Measurements from ENCODE around the gene VRK2.

VRK2 gene

DNA sequence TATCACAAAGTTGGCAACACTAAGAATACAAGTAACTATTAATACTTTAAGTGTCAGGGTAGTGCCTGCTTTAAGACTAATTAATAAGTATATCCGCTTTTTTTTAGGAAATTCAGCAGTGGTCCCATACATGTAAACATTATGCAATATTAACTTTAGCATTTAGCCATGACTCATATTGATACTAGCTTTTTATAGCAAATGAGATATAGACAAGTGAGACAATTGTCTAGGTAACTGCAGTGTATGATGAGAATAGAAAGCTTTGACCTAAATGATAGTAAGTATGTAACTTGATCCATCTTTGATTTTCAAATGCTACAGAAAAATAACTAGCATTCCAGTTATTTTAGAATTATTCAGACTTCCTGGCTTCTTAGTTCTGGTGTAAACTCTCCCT lies 27.4 kb upstream of the VRK2 start:
- Histone ChIP-seq H3K9me3 (ENCODE audit: control insufficient read depth, low read length) (no peaks in the 10 kb centered on the region), H3K4me3 (ENCODE audit: low read depth, low read length) (no peak overlapping the region), H3K9ac (no peak overlapping the region), H3K36me3 (ENCODE audit: control insufficient read depth, insufficient read depth, low read length) (no peaks in the 10 kb centered on the region), H3K27me3 (ENCODE audit: control insufficient read depth, insufficient read depth, low read length) (no peaks in the 10 kb centered on the region), H3K4me1 (no peaks in the 10 kb centered on the region), H2AFZ (no peak overlapping the region), H3K4me2 (ENCODE audit: low read length) (no peak overlapping the region), H3K27ac (no peak overlapping the region), H3K79me2 (no peaks in the 10 kb centered on the region)
- TF ChIP-seq, protein P1, sequence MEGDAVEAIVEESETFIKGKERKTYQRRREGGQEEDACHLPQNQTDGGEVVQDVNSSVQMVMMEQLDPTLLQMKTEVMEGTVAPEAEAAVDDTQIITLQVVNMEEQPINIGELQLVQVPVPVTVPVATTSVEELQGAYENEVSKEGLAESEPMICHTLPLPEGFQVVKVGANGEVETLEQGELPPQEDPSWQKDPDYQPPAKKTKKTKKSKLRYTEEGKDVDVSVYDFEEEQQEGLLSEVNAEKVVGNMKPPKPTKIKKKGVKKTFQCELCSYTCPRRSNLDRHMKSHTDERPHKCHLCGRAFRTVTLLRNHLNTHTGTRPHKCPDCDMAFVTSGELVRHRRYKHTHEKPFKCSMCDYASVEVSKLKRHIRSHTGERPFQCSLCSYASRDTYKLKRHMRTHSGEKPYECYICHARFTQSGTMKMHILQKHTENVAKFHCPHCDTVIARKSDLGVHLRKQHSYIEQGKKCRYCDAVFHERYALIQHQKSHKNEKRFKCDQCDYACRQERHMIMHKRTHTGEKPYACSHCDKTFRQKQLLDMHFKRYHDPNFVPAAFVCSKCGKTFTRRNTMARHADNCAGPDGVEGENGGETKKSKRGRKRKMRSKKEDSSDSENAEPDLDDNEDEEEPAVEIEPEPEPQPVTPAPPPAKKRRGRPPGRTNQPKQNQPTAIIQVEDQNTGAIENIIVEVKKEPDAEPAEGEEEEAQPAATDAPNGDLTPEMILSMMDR (IDR thresholded peaks at IDR 0.05), result no peak

DNA sequence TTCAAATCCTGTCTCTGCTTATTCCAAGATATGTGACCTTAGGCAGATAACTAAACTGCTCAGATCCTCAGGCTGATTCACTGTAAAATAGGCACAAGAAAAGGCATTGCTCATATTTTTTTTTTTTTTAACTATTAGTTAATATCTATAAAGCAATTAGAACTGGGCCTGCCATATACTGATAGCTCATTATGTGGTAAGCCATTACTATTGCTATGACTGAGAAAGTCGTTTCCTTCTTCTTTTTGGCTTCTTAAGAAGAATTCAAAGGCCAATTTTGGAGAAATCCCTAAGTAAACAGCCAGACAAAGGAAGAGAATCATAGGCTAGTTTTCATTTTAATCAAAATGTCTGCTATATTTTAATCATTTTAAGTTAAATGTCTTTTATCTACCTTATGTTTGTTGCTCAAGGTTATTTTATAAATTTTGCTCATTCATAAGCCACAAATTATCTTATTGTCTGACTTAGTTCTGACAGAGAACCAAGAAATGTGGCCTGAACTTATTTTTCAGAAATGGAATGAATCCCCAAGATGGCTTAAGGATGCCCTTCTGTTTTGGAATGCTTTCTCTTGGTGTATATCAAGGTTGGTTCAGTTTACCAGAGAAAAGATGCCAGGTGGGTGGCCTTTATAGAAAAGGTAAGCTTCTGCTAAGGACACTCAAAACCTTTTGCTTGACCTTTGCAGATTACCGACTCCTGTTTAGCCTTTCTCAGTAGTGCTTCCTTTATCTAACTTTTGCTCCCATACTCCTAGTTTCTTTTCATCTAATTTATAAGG lies 21.3 kb upstream of the VRK2 start:
- H3K4me3 ChIP-seq (ENCODE audit: low read depth, low read length), result no peak overlapping the region
- H2AFZ ChIP-seq, result no peak overlapping the region
- no peak overlapping the region for H3K4me2 ChIP-seq (ENCODE audit: low read length)
- H3K79me2 ChIP-seq, result no peaks in the 10 kb centered on the region
- no peak overlapping the region for H3K27ac ChIP-seq
- H3K36me3 ChIP-seq (ENCODE audit: control insufficient read depth, insufficient read depth, low read length), result no peaks in the 10 kb centered on the region
- no peaks in the 10 kb centered on the region for H3K9me3 ChIP-seq (ENCODE audit: control insufficient read depth, low read length)
- TF ChIP-seq, protein P1 (IDR thresholded peaks at IDR 0.05), result no peak
- no peaks in the 10 kb centered on the region for H3K27me3 ChIP-seq (ENCODE audit: control insufficient read depth, insufficient read depth, low read length)
- H3K9ac ChIP-seq, result no peak overlapping the region
- no peaks in the 10 kb centered on the region for H3K4me1 ChIP-seq

DNA sequence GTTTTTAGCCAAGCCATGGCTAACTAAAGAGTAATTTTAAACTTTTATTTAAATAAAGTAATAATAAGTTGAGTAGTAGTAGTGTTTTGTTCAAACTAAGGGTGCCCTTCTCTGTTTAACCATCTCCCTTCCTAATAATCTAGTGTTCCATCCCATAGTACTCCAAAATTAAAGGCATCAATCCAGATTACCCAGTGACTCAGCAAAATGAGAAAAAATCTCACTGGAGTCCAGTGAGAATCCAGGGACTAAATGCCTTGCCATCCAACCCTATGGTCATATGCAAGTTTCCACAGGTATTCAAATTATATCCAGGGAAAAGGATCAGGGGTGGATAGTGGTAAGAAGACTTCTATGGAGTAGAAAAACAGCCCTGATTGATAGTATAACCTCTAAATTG lies 19.6 kb upstream of the VRK2 start:
- TF ChIP-seq, protein P1 (IDR thresholded peaks at IDR 0.05), result no peak
- Histone ChIP-seq H3K36me3 (ENCODE audit: control insufficient read depth, insufficient read depth, low read length) (no peaks in the 10 kb centered on the region), H3K4me2 (ENCODE audit: low read length) (no peak overlapping the region), H3K27ac (no peak overlapping the region), H3K4me3 (ENCODE audit: low read depth, low read length) (no peak overlapping the region), H3K9me3 (ENCODE audit: control insufficient read depth, low read length) (no peaks in the 10 kb centered on the region), H3K27me3 (ENCODE audit: control insufficient read depth, insufficient read depth, low read length) (no peaks in the 10 kb centered on the region), H3K9ac (no peak overlapping the region), H3K79me2 (no peaks in the 10 kb centered on the region), H2AFZ (no peak overlapping the region), H3K4me1 (no peaks in the 10 kb centered on the region)

DNA sequence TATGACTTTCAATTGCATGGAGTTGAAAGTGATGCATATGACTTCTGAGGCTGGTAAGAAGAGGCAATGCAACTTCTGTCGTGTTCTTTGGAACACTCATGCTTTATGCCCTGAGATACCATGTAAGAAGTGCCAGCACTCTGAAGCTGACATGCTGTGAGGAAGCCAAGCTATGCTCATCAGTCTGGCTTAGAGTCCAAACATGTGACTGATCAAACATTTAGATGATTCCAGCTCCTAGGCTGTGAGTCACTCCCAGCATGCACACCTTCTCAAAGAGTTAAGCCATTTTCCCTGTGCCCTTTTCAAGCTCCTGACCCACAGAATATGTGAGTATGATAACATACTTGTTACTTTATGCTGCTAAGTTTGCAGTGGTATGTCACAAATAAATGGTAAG lies 15.8 kb upstream of the VRK2 start:
- TF ChIP-seq, protein P1 (IDR thresholded peaks at IDR 0.05), result no peak

More for the DNA sequence above, 15.8 kb upstream of the VRK2 start:
- Histone ChIP-seq H3K27me3 (ENCODE audit: control insufficient read depth, insufficient read depth, low read length) (no peaks in the 10 kb centered on the region), H3K27ac (no peak overlapping the region), H3K36me3 (ENCODE audit: control insufficient read depth, insufficient read depth, low read length) (no peaks in the 10 kb centered on the region), H2AFZ (no peak overlapping the region), H3K9me3 (ENCODE audit: control insufficient read depth, low read length) (no peaks in the 10 kb centered on the region), H3K9ac (no peak overlapping the region), H3K4me2 (ENCODE audit: low read length) (no peak overlapping the region), H3K4me1 (no peaks in the 10 kb centered on the region), H3K4me3 (ENCODE audit: low read depth, low read length) (no peak overlapping the region), H3K79me2 (no peaks in the 10 kb centered on the region)

Data from parathyroid adenoma (tissue), 2 donors.